ENCODE results near the gene RASSF1. TPM values are rescaled to one million over a fixed set of nuclear protein-coding genes. Genes with fewer than 3 reads are reported as not detected.

RASSF1 gene
- total RNA-seq, 1 donor from 2014 or later, result 34.9 TPM

GRCh38 chr3:50345586-50346234 lies 5.1 kb upstream of the RASSF1 start, which contains the start of gene ZMYND10:
ZMYND10 (minus strand) TSS chr3:50345732; CDS start chr3:50345579, 153 bp downstream.
- peak within 1 kb of the TSS; percentile 43 to 63 for H3K4me3 ChIP-seq
- no peak for TF ChIP-seq CTCF (IDR thresholded peaks at IDR 0.05)
- H3K27ac ChIP-seq, result no peak within 1 kb of the TSS
- no peaks in the 10 kb centered on the region for H3K27me3 ChIP-seq
- no peaks in the 10 kb centered on the region for H3K9me3 ChIP-seq
- peaks cover 15 to 25% of the 10 kb centered on the region in 2 donors for H3K4me1 ChIP-seq
- intact Hi-C loops (cut with DNase I), result no loop called here
- peaks cover 0 to 13% of the 10 kb centered on the region in 2 donors for H3K36me3 ChIP-seq
- no peak for DNase-seq (ENCODE audit: low spot score in 2 of 2)

- TF ChIP-seq CTCF (IDR thresholded peaks at IDR 0.05), result no peak
- DNase-seq (ENCODE audit: low spot score in 2 of 2), result no peak
- H3K9me3 ChIP-seq, result no peaks in the 10 kb centered on the region
- intact Hi-C loops (cut with DNase I), result no loop called here
- H3K36me3 ChIP-seq, result peaks cover 0 to 13% of the 10 kb centered on the region in 2 donors
- H3K4me3 ChIP-seq, result peak overlapping the region; percentile 43 to 63
- peaks cover 20 to 31% of the 10 kb centered on the region in 2 donors for H3K4me1 ChIP-seq
- no peaks in the 10 kb centered on the region for H3K27me3 ChIP-seq
- no peak overlapping the region for H3K27ac ChIP-seq
Measured at GRCh38 chr3:50345008-50345407, 4.4 kb upstream of the RASSF1 start.

GRCh38 chr3:50342813-50343633 lies 2.4 kb upstream of the RASSF1 start:
- H3K4me3 ChIP-seq, result no peak overlapping the region
- no peak overlapping the region for H3K27ac ChIP-seq
- H3K9me3 ChIP-seq, result no peaks in the 10 kb centered on the region
- peaks cover 0 to 6% of the 10 kb centered on the region in 2 donors for H3K36me3 ChIP-seq
- no peak for DNase-seq (ENCODE audit: low spot score in 2 of 2)
- H3K4me1 ChIP-seq, result peaks cover 20 to 41% of the 10 kb centered on the region in 2 donors
- TF ChIP-seq CTCF (IDR thresholded peaks at IDR 0.05), result no peak
- intact Hi-C loops (cut with DNase I), result no loop called here
- H3K27me3 ChIP-seq, result no peaks in the 10 kb centered on the region

GRCh38 chr3:50341996-50342650 lies 1.5 kb upstream of the RASSF1 start:
- H3K36me3 ChIP-seq, result no peaks in the 10 kb centered on the region
- H3K9me3 ChIP-seq, result no peaks in the 10 kb centered on the region
- H3K27ac ChIP-seq, result no peak overlapping the region
- intact Hi-C loops (cut with DNase I), result no loop called here
- H3K27me3 ChIP-seq, result no peaks in the 10 kb centered on the region
- H3K4me3 ChIP-seq, result peak overlapping the region in 1 of 2 donors; percentile 96
- H3K4me1 ChIP-seq, result peaks cover 21 to 45% of the 10 kb centered on the region in 2 donors
- no peak for TF ChIP-seq CTCF (IDR thresholded peaks at IDR 0.05)
- no peak for DNase-seq (ENCODE audit: low spot score in 2 of 2)

- peaks cover 21 to 45% of the 10 kb centered on the region in 2 donors for H3K4me1 ChIP-seq
- peak overlapping the region in 1 of 2 donors; percentile 96 for H3K4me3 ChIP-seq
- H3K27ac ChIP-seq, result peak overlapping the region; percentile 99
- H3K9me3 ChIP-seq, result no peaks in the 10 kb centered on the region
- H3K27me3 ChIP-seq, result no peaks in the 10 kb centered on the region
- no peak for DNase-seq (ENCODE audit: low spot score in 2 of 2)
- no peaks in the 10 kb centered on the region for H3K36me3 ChIP-seq
- intact Hi-C loops (cut with DNase I), result no loop called here
- TF ChIP-seq CTCF (IDR thresholded peaks at IDR 0.05), result no peak
Measured at GRCh38 chr3:50341537-50341936, 901 bp upstream of the RASSF1 start.

All from ascending aorta (tissue), 2 donors.